ENCODE measurements around the gene RILPL2.

DNA sequence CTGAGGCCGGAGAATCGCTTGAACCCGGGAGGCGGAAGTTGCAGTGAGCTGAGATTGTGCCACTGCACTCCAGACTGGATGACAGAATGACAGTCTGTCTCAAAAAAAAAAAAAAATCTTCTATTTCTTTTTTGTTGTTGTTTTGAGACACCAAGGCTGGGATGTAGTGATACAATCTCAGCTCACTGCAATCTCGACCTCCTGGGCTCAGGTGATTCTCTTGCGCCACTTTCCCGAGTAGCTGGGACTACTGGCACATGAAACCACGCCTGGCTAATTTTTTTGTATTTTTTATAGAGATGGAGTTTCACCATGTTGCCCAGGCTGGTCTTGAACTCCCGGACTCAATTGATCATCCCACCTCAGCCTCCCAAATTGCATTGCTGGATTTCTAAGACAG is 14.2 kb upstream of the RILPL2 start:
- TF ChIP-seq, protein P1, sequence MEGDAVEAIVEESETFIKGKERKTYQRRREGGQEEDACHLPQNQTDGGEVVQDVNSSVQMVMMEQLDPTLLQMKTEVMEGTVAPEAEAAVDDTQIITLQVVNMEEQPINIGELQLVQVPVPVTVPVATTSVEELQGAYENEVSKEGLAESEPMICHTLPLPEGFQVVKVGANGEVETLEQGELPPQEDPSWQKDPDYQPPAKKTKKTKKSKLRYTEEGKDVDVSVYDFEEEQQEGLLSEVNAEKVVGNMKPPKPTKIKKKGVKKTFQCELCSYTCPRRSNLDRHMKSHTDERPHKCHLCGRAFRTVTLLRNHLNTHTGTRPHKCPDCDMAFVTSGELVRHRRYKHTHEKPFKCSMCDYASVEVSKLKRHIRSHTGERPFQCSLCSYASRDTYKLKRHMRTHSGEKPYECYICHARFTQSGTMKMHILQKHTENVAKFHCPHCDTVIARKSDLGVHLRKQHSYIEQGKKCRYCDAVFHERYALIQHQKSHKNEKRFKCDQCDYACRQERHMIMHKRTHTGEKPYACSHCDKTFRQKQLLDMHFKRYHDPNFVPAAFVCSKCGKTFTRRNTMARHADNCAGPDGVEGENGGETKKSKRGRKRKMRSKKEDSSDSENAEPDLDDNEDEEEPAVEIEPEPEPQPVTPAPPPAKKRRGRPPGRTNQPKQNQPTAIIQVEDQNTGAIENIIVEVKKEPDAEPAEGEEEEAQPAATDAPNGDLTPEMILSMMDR (IDR thresholded peaks at IDR 0.05; ENCODE audit: low read depth, low read length, missing input control) = no peak
- TF ChIP-seq, protein P2, sequence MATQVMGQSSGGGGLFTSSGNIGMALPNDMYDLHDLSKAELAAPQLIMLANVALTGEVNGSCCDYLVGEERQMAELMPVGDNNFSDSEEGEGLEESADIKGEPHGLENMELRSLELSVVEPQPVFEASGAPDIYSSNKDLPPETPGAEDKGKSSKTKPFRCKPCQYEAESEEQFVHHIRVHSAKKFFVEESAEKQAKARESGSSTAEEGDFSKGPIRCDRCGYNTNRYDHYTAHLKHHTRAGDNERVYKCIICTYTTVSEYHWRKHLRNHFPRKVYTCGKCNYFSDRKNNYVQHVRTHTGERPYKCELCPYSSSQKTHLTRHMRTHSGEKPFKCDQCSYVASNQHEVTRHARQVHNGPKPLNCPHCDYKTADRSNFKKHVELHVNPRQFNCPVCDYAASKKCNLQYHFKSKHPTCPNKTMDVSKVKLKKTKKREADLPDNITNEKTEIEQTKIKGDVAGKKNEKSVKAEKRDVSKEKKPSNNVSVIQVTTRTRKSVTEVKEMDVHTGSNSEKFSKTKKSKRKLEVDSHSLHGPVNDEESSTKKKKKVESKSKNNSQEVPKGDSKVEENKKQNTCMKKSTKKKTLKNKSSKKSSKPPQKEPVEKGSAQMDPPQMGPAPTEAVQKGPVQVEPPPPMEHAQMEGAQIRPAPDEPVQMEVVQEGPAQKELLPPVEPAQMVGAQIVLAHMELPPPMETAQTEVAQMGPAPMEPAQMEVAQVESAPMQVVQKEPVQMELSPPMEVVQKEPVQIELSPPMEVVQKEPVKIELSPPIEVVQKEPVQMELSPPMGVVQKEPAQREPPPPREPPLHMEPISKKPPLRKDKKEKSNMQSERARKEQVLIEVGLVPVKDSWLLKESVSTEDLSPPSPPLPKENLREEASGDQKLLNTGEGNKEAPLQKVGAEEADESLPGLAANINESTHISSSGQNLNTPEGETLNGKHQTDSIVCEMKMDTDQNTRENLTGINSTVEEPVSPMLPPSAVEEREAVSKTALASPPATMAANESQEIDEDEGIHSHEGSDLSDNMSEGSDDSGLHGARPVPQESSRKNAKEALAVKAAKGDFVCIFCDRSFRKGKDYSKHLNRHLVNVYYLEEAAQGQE (IDR thresholded peaks at IDR 0.05) = no peak
- TF ChIP-seq TAF1 (conservative IDR thresholded peaks at IDR 0.05) = no peak
- TF ChIP-seq SP1 (IDR thresholded peaks at IDR 0.05) = no peak
- TF ChIP-seq, protein P3, sequence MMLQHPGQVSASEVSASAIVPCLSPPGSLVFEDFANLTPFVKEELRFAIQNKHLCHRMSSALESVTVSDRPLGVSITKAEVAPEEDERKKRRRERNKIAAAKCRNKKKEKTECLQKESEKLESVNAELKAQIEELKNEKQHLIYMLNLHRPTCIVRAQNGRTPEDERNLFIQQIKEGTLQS (IDR thresholded peaks at IDR 0.05) = no peak
- no peak for TF ChIP-seq EGR1 (IDR thresholded peaks at IDR 0.05; ENCODE audit: low read depth in 2 of 2)
- TF ChIP-seq YY1 (IDR thresholded peaks at IDR 0.05) = no peak
- no peak for TF ChIP-seq GABPA (IDR thresholded peaks at IDR 0.05 in 1 of 2, conservative IDR thresholded peaks at IDR 0.05 in 1 of 2)
- TF ChIP-seq RAD21 (IDR thresholded peaks at IDR 0.05) = no peak
- TF ChIP-seq, protein P4, sequence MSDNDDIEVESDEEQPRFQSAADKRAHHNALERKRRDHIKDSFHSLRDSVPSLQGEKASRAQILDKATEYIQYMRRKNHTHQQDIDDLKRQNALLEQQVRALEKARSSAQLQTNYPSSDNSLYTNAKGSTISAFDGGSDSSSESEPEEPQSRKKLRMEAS (IDR thresholded peaks at IDR 0.05) = no peak
- no peak for TF ChIP-seq HNF4A (conservative IDR thresholded peaks at IDR 0.05)
